KMS-11 (cell line): ENCODE data around the gene DENND5A.

Experiments
- H2AFZ ChIP-seq: fragments of 200-600 bp; sonication (generic); 2 replicates; pipeline ENCODE4 v1.6.1; 2016; ENCODE audit warnings: antibody characterized with exemption, mixed run types, low read depth
- H3K27ac ChIP-seq: fragments of 200-600 bp; sonication (generic); 2 replicates; pipeline ENCODE4 v1.6.1; 2016; ENCODE audit warnings: mild to moderate bottlenecking, mixed run types
- H3K27me3 ChIP-seq: fragments of 200-600 bp; sonication (generic); 2 replicates; pipeline ENCODE4 v1.6.1; 2017; ENCODE audit warnings: mild to moderate bottlenecking, low read depth, mixed run types, moderate library complexity; ENCODE audit not compliant: insufficient read depth
- H3K36me3 ChIP-seq: fragments of 200-600 bp; sonication (generic); 2 replicates; pipeline ENCODE4 v1.6.1; 2017; ENCODE audit warnings: mild to moderate bottlenecking, mixed run types; ENCODE audit not compliant: insufficient read depth
- H3K4me1 ChIP-seq: fragments of 200-600 bp; sonication (generic); 2 replicates; pipeline ENCODE4 v1.6.1; 2016; ENCODE audit warnings: mild to moderate bottlenecking, low read depth, mixed run types; ENCODE audit not compliant: poor library complexity, severe bottlenecking
- H3K4me2 ChIP-seq: fragments of 200-600 bp; sonication (generic); 2 replicates; pipeline ENCODE4 v1.7.0; 2016; ENCODE audit warnings: mild to moderate bottlenecking, mixed run types
- H3K4me3 ChIP-seq: fragments of 200-600 bp; sonication (generic); IDR thresholded peaks from 2 replicates; pipeline ENCODE4 v1.6.1; 2017; ENCODE audit warnings: low read depth, low read length, mixed read lengths; ENCODE audit not compliant: insufficient read depth
- H3K79me2 ChIP-seq: fragments of 200-600 bp; sonication (generic); 2 replicates; pipeline ENCODE4 v1.6.1; 2016; ENCODE audit warnings: low read depth, mixed run types; ENCODE audit not compliant: insufficient read depth
- H3K9ac ChIP-seq: fragments of 200-600 bp; sonication (generic); 2 replicates; pipeline ENCODE4 v1.6.1; 2016; ENCODE audit warnings: mild to moderate bottlenecking, mixed run types
- H4K20me1 ChIP-seq: fragments of 200-600 bp; sonication (generic); 2 replicates; pipeline ENCODE4 v1.6.1; 2016; ENCODE audit warnings: mild to moderate bottlenecking, mixed run types; ENCODE audit not compliant: insufficient read depth
- TF ChIP-seq, protein P1 (sequence below): fragments of 200-600 bp; sonication (generic); conservative IDR thresholded peaks from 2 replicates; pipeline ENCODE4 v1.6.1; 2017; ENCODE audit warnings: low read depth, mild to moderate bottlenecking, antibody characterized with exemption, low read length, moderate library complexity, mixed read lengths

DENND5A gene

DNA sequence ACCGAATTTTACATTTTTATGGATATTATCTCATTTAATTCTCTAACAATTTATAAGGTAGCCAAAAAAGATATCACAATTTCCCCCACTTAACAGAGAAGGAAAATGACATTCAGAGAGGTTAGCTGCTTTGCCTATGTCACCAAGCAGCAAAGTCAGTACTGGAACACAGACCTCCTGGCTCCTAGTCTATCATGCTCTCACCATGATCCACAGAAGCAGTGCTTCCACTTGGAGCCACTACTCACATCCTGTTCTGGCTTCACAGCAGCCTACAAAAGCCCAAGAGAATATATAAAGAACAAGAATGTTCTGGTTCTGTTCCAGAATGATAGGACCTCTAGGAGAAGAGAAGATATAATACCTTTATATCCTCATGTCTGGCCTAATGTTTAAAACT is 114.2 kb downstream of the DENND5A start:
- no peaks in the 10 kb centered on the region for H4K20me1 ChIP-seq
- no peak overlapping the region for H2AFZ ChIP-seq
- no peaks in the 10 kb centered on the region for H3K36me3 ChIP-seq
- H3K4me2 ChIP-seq, result no peak overlapping the region
- no peaks in the 10 kb centered on the region for H3K27me3 ChIP-seq
- no peak overlapping the region for H3K9ac ChIP-seq
- no peaks in the 10 kb centered on the region for H3K4me1 ChIP-seq
- no peaks in the 10 kb centered on the region for H3K79me2 ChIP-seq
- no peak overlapping the region for H3K4me3 ChIP-seq
- TF ChIP-seq, protein P1, sequence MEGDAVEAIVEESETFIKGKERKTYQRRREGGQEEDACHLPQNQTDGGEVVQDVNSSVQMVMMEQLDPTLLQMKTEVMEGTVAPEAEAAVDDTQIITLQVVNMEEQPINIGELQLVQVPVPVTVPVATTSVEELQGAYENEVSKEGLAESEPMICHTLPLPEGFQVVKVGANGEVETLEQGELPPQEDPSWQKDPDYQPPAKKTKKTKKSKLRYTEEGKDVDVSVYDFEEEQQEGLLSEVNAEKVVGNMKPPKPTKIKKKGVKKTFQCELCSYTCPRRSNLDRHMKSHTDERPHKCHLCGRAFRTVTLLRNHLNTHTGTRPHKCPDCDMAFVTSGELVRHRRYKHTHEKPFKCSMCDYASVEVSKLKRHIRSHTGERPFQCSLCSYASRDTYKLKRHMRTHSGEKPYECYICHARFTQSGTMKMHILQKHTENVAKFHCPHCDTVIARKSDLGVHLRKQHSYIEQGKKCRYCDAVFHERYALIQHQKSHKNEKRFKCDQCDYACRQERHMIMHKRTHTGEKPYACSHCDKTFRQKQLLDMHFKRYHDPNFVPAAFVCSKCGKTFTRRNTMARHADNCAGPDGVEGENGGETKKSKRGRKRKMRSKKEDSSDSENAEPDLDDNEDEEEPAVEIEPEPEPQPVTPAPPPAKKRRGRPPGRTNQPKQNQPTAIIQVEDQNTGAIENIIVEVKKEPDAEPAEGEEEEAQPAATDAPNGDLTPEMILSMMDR, result no peak
- no peak overlapping the region for H3K27ac ChIP-seq

DNA sequence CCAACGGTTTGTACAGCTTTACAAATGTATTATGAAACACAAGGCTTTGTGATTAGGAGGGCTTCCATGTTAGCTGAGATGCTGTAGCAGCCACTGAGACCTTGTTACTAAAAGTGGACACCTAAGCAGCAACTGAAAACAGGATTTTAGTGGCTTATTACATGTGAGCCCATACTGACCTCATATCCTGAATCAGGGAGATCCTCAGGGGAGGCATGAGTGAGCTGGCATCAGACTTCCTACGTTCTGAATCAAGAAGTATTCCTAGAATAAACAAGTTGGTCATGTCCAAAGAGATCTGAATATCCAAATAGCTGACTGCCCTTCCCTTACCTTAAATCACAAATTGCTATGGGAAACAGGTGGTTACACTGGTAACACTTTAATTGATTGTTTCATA is 114.6 kb downstream of the DENND5A start:
- H3K4me2 ChIP-seq, result no peak overlapping the region
- no peak overlapping the region for H3K27ac ChIP-seq
- no peak overlapping the region for H3K4me3 ChIP-seq
- no peak overlapping the region for H2AFZ ChIP-seq
- H3K36me3 ChIP-seq, result no peaks in the 10 kb centered on the region
- TF ChIP-seq, protein P1, result no peak
- no peaks in the 10 kb centered on the region for H3K4me1 ChIP-seq
- H4K20me1 ChIP-seq, result no peaks in the 10 kb centered on the region
- H3K9ac ChIP-seq, result no peak overlapping the region
- no peaks in the 10 kb centered on the region for H3K79me2 ChIP-seq
- no peaks in the 10 kb centered on the region for H3K27me3 ChIP-seq

DNA sequence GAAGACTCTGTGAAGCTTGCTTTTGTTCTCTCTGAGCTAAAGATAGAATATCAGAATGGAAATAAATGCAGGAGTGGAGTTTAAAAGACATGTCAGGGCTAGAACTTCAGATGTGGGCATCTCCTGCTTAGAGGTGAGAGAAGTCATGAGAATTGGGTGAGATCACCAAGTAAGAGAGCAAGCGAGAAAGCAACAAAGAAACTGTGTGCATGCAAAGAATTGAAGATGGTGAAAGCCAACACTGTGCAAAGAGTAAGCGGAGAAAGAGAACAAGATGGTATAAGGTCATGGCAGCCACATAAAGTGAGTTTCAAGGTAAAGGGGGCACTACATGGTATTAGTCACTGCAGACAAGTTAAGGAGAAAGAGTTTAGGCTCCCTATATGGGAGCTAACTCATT is 116.4 kb downstream of the DENND5A start:
- no peak overlapping the region for H3K4me2 ChIP-seq
- no peaks in the 10 kb centered on the region for H3K36me3 ChIP-seq
- H3K79me2 ChIP-seq, result no peaks in the 10 kb centered on the region
- H2AFZ ChIP-seq, result no peak overlapping the region
- H3K27me3 ChIP-seq, result no peaks in the 10 kb centered on the region
- no peaks in the 10 kb centered on the region for H3K4me1 ChIP-seq
- no peak overlapping the region for H3K9ac ChIP-seq
- no peaks in the 10 kb centered on the region for H4K20me1 ChIP-seq
- TF ChIP-seq, protein P1, result no peak
- H3K27ac ChIP-seq, result no peak overlapping the region
- no peak overlapping the region for H3K4me3 ChIP-seq

DNA sequence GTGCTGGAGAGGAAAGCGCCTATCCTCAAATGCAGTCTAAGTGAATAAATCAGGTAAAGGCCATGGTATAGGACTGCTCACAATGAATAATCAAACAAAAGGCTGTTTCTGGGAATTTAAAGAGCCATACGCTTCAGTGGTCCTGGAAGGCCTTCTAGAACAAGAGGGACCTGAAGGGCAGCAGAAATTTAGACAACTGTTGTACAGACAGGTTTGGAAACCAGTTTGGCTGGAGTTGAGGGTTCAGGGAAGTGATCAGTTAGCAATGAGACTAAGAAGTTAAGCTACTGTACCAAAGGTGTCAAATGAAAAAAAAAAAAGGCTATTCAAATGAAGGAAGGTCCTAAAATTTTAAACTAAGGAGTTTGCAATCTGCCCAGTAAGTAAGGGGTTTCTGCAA is 117.1 kb downstream of the DENND5A start:
- Histone ChIP-seq H3K27me3 (no peaks in the 10 kb centered on the region), H3K4me3 (no peak overlapping the region), H2AFZ (no peak overlapping the region), H3K9ac (no peak overlapping the region), H4K20me1 (no peaks in the 10 kb centered on the region), H3K27ac (no peak overlapping the region), H3K4me2 (no peak overlapping the region), H3K79me2 (no peaks in the 10 kb centered on the region), H3K36me3 (no peaks in the 10 kb centered on the region), H3K4me1 (no peaks in the 10 kb centered on the region)
- TF ChIP-seq, protein P1, result no peak

DNA sequence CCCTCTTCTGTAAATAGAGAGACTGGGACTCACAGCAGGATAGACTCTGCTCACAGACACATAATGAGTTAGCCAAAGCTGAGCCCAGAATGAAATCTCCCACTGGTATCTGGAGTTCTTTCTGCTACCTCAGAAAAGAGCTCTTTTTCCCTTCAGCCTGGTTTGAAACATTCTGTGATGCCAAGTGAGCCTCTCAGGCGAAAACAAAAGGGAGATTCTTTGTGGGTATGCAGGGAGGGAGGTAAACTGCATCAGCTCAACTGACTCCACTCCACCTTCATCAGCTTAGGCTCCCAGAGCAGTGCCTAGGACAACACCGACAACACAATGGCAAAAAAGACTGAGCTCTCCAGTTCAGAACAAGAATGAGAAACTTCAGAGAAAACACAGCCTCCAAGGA is 118.7 kb downstream of the DENND5A start:
- H3K27ac ChIP-seq, result no peak overlapping the region
- H3K4me3 ChIP-seq, result no peak overlapping the region
- no peak overlapping the region for H3K9ac ChIP-seq
- H3K27me3 ChIP-seq, result no peaks in the 10 kb centered on the region
- no peak overlapping the region for H2AFZ ChIP-seq
- no peaks in the 10 kb centered on the region for H4K20me1 ChIP-seq
- H3K36me3 ChIP-seq, result no peaks in the 10 kb centered on the region
- TF ChIP-seq, protein P1, result no peak
- H3K79me2 ChIP-seq, result no peaks in the 10 kb centered on the region
- no peaks in the 10 kb centered on the region for H3K4me1 ChIP-seq
- H3K4me2 ChIP-seq, result no peak overlapping the region
